Ishikawa (cell line): ENCODE measurements around the gene SAMD4B.

Experiments
- CEBPB ChIP-seq: IDR thresholded peaks from 2 replicates; pipeline ENCODE4 v1.6.1; 2012
- CREB1 ChIP-seq: IDR thresholded peaks from 2 replicates; pipeline ENCODE4 v1.6.1; 2012; ENCODE audit warnings: low read depth
- EGR1 ChIP-seq: IDR thresholded peaks from 2 replicates; pipeline ENCODE4 v1.6.1; 2012
- EP300 ChIP-seq: IDR thresholded peaks from 2 replicates; pipeline ENCODE4 v1.6.1; 2012; ENCODE audit warnings: borderline replicate concordance
- FOXM1 ChIP-seq: IDR thresholded peaks from 2 replicates; pipeline ENCODE4 v1.6.1; 2012; ENCODE audit warnings: low read depth, borderline replicate concordance
- NFIC ChIP-seq: IDR thresholded peaks from 2 replicates; pipeline ENCODE4 v1.6.1; 2012
- RAD21 ChIP-seq: IDR thresholded peaks from 2 replicates; pipeline ENCODE4 v1.6.1; 2012; ENCODE audit warnings: low read depth
- TAF1 ChIP-seq: IDR thresholded peaks from 2 replicates; pipeline ENCODE4 v1.6.1; 2012; ENCODE audit warnings: low read depth, mild to moderate bottlenecking
- TCF12 ChIP-seq: IDR thresholded peaks from 2 replicates; pipeline ENCODE4 v1.6.1; 2012; ENCODE audit warnings: low read depth
- TEAD4 ChIP-seq: IDR thresholded peaks from 2 replicates; pipeline ENCODE4 v1.6.1; 2012
- YY1 ChIP-seq: IDR thresholded peaks from 2 replicates; pipeline ENCODE4 v1.6.1; 2012; ENCODE audit warnings: low read depth
- ZBTB7A ChIP-seq: IDR thresholded peaks from 2 replicates; pipeline ENCODE4 v1.6.1; 2012; ENCODE audit warnings: low read depth
- TF ChIP-seq, protein P1 (sequence below): IDR thresholded peaks from 2 replicates; pipeline ENCODE4 v1.6.1; 2012
- TF ChIP-seq, protein P2 (sequence below): IDR thresholded peaks from 2 replicates; pipeline ENCODE4 v1.6.1; 2012; ENCODE audit warnings: low read depth, mild to moderate bottlenecking
- TF ChIP-seq, protein P3 (sequence below): IDR thresholded peaks from 2 replicates; pipeline ENCODE4 v1.6.1; 2012

Gene SAMD4B

DNA sequence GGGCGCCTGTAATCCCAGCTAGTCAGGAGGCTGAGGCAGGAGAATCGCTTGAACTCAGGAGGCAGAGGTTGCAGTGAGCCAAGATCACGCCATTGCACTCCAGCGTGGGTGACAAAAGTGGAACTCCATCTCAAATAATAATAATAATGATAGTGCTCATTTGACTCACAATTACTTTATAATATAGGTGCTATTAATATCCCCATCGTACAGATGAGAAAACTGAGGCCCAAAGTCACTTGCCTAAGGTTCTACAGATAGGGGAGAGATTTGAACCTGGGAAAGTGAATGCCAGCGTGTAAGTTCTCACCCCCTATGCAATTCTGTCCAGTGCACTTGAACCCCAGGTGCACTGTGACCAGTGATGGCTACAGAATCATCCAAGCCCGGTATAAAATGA is 12.3 kb upstream of the SAMD4B start:
- TF ChIP-seq TEAD4, result no peak
- TF ChIP-seq TCF12, result no peak
- TF ChIP-seq FOXM1, result no peak
- no peak for TF ChIP-seq NFIC
- no peak for TF ChIP-seq EGR1
- TF ChIP-seq, protein P1, sequence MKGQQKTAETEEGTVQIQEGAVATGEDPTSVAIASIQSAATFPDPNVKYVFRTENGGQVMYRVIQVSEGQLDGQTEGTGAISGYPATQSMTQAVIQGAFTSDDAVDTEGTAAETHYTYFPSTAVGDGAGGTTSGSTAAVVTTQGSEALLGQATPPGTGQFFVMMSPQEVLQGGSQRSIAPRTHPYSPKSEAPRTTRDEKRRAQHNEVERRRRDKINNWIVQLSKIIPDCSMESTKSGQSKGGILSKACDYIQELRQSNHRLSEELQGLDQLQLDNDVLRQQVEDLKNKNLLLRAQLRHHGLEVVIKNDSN, result no peak
- TF ChIP-seq RAD21, result no peak
- no peak for TF ChIP-seq CEBPB
- TF ChIP-seq, protein P2, sequence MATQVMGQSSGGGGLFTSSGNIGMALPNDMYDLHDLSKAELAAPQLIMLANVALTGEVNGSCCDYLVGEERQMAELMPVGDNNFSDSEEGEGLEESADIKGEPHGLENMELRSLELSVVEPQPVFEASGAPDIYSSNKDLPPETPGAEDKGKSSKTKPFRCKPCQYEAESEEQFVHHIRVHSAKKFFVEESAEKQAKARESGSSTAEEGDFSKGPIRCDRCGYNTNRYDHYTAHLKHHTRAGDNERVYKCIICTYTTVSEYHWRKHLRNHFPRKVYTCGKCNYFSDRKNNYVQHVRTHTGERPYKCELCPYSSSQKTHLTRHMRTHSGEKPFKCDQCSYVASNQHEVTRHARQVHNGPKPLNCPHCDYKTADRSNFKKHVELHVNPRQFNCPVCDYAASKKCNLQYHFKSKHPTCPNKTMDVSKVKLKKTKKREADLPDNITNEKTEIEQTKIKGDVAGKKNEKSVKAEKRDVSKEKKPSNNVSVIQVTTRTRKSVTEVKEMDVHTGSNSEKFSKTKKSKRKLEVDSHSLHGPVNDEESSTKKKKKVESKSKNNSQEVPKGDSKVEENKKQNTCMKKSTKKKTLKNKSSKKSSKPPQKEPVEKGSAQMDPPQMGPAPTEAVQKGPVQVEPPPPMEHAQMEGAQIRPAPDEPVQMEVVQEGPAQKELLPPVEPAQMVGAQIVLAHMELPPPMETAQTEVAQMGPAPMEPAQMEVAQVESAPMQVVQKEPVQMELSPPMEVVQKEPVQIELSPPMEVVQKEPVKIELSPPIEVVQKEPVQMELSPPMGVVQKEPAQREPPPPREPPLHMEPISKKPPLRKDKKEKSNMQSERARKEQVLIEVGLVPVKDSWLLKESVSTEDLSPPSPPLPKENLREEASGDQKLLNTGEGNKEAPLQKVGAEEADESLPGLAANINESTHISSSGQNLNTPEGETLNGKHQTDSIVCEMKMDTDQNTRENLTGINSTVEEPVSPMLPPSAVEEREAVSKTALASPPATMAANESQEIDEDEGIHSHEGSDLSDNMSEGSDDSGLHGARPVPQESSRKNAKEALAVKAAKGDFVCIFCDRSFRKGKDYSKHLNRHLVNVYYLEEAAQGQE, result no peak
- no peak for TF ChIP-seq EP300
- no peak for TF ChIP-seq YY1
- no peak for TF ChIP-seq CREB1
- no peak for TF ChIP-seq ZBTB7A
- TF ChIP-seq, protein P3, sequence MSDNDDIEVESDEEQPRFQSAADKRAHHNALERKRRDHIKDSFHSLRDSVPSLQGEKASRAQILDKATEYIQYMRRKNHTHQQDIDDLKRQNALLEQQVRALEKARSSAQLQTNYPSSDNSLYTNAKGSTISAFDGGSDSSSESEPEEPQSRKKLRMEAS, result no peak
- TF ChIP-seq TAF1, result no peak

DNA sequence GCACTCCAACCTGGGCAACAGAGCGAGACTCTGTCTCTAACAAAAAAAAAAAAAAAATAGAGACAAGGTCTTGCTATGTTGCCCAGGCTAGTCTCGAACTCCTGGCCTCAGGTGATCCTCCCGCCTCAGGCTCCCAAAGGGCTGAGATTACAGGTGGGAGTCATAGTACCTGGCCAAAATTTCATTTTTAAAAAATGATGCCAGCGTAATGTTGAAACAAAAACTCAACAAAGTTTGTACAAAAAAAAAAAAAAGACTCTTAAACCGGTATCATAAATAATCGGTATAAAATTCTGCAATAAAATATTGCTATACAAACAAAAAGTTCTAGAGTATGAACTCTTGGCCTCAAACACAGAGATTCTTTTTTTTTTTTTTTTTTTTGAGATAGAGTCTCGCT is 9.9 kb upstream of the SAMD4B start:
- no peak for TF ChIP-seq TEAD4
- TF ChIP-seq EGR1, result no peak
- no peak for TF ChIP-seq TCF12
- no peak for TF ChIP-seq CREB1
- no peak for TF ChIP-seq CEBPB
- no peak for TF ChIP-seq RAD21
- TF ChIP-seq EP300, result no peak
- TF ChIP-seq NFIC, result no peak
- no peak for TF ChIP-seq FOXM1
- TF ChIP-seq ZBTB7A, result no peak
- TF ChIP-seq, protein P3, result no peak
- no peak for TF ChIP-seq TAF1
- TF ChIP-seq YY1, result no peak
- TF ChIP-seq, protein P1, result no peak
- TF ChIP-seq, protein P2, result no peak

DNA sequence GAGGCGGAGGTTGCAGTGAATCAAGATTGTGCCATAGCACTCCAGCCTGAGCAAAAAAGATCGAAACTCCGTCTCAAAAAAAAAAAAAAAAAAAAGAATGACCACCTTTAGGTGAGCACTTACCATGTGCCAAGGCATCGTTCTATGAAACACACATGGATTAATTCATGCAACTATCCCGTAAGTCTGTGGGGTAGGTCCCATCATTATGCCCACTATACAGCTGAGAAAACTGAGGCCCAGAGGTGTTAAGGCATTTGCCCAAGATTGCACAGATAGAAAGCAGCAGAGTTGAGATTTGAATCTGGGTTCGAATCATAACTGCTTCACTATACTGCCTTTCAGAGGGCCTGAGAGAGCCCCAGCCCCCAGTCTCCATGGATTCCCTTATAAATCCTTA is 8.7 kb upstream of the SAMD4B start:
- no peak for TF ChIP-seq RAD21
- TF ChIP-seq TAF1, result no peak
- TF ChIP-seq YY1, result no peak
- TF ChIP-seq CREB1, result no peak
- TF ChIP-seq NFIC, result no peak
- TF ChIP-seq, protein P3, result no peak
- no peak for TF ChIP-seq TCF12
- TF ChIP-seq CEBPB, result no peak
- no peak for TF ChIP-seq EP300
- TF ChIP-seq, protein P2, result no peak
- TF ChIP-seq TEAD4, result no peak
- TF ChIP-seq EGR1, result no peak
- TF ChIP-seq ZBTB7A, result no peak
- TF ChIP-seq, protein P1, result no peak
- no peak for TF ChIP-seq FOXM1

DNA sequence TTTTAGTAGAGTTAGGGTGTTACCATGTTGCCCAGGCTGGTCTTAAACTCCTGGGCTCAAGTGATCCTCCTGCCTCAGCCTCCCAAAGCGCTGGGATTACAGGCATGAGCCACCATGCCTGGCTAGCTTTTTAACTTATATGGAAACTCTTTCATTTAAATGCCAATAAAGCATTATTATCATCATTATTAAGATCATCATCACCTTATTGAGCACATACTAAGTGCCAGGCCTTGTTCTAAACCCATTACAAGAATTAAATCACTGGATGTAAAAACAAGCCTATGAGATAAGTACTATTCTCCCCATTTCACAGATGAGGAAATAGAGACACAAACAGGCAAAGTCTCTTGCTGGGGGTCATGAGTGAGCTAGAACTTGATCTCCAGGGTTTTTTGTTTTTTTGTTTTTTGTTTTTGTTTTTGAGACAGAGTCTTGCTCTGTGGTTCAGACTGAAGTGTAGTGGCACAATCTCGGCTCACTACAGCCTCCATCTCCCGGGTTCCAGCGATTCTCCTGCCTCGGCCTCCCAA is 7.7 kb upstream of the SAMD4B start:
- no peak for TF ChIP-seq CEBPB
- no peak for TF ChIP-seq EP300
- TF ChIP-seq TEAD4, result no peak
- TF ChIP-seq YY1, result no peak
- TF ChIP-seq NFIC, result no peak
- TF ChIP-seq CREB1, result no peak
- no peak for TF ChIP-seq RAD21
- TF ChIP-seq, protein P3, result no peak
- no peak for TF ChIP-seq TAF1
- TF ChIP-seq TCF12, result no peak
- TF ChIP-seq, protein P1, result no peak
- no peak for TF ChIP-seq FOXM1
- no peak for TF ChIP-seq ZBTB7A
- TF ChIP-seq, protein P2, result no peak
- no peak for TF ChIP-seq EGR1
